Calu3 (cell line): ENCODE measurements around the gene DAAM1. TPM values are rescaled to one million over a fixed set of nuclear protein-coding genes. Genes with fewer than 3 reads are reported as not detected.

Experiments used
- BruUV-seq: library from RNA; stranded (reverse); fragments of 400-500 nt; replicated peaks from 2 replicates; lab custom pipeline; 2021; lab: Mats Ljungman, UMichigan
- CTCF ChIA-PET: fragments of 300-600 bp; sonication (Branson Sonifier 250); formaldehyde crosslinking; loops from one replicate; lab custom pipeline; 2022; ENCODE audit warnings: antibody characterized with exemption; lab: Charles Lee
- DNase-seq: peaks from one replicate; pipeline ENCODE4 v3.0.0; 2022
- H3K27ac Mint-ChIP-seq: one replicate; pipeline ENCODE4 v1.8.0; 2022; ENCODE audit warnings: mixed read lengths; ENCODE audit not compliant: unreplicated experiment
- H3K27me3 Mint-ChIP-seq: one replicate; pipeline ENCODE4 v1.8.0; 2022; ENCODE audit warnings: mixed read lengths; ENCODE audit not compliant: unreplicated experiment
- H3K36me3 Mint-ChIP-seq: one replicate; pipeline ENCODE4 v1.8.0; 2022; ENCODE audit warnings: mild to moderate bottlenecking, moderate library complexity, mixed read lengths; ENCODE audit not compliant: insufficient read depth, unreplicated experiment
- H3K4me1 Mint-ChIP-seq: one replicate; pipeline ENCODE4 v1.8.0; 2022; ENCODE audit warnings: mild to moderate bottlenecking, low read depth, mixed read lengths; ENCODE audit not compliant: unreplicated experiment
- H3K4me3 Mint-ChIP-seq: one replicate; pipeline ENCODE4 v1.8.0; 2022; ENCODE audit warnings: mild to moderate bottlenecking, low read depth, moderate library complexity, mixed read lengths; ENCODE audit not compliant: unreplicated experiment
- H3K9me3 Mint-ChIP-seq: one replicate; pipeline ENCODE4 v1.8.0; 2022; ENCODE audit warnings: low read depth, mixed read lengths; ENCODE audit not compliant: unreplicated experiment
- intact Hi-C: fragments of 100-400 bp; cut with micrococcal nuclease; formaldehyde crosslinking; loops from one replicate; pipeline ENCODE4 v1.10.0; 2022; ENCODE audit not compliant: unreplicated experiment
- total RNA-seq: library from RNA; stranded (reverse); gene quantifications from 2 replicates; pipeline ENCODE4 v1.2.3, GENCODE V29; 2022
- TF ChIP-seq, protein P1 (sequence below): fragments of 200-600 bp; IDR thresholded peaks from one replicate; pipeline ENCODE4 v1.8.0; 2022; ENCODE audit warnings: antibody characterized with exemption; ENCODE audit not compliant: unreplicated experiment

DAAM1 gene
- total RNA-seq, 1 experiment from 2014 or later: 28.9 TPM

- TF ChIP-seq, protein P1, sequence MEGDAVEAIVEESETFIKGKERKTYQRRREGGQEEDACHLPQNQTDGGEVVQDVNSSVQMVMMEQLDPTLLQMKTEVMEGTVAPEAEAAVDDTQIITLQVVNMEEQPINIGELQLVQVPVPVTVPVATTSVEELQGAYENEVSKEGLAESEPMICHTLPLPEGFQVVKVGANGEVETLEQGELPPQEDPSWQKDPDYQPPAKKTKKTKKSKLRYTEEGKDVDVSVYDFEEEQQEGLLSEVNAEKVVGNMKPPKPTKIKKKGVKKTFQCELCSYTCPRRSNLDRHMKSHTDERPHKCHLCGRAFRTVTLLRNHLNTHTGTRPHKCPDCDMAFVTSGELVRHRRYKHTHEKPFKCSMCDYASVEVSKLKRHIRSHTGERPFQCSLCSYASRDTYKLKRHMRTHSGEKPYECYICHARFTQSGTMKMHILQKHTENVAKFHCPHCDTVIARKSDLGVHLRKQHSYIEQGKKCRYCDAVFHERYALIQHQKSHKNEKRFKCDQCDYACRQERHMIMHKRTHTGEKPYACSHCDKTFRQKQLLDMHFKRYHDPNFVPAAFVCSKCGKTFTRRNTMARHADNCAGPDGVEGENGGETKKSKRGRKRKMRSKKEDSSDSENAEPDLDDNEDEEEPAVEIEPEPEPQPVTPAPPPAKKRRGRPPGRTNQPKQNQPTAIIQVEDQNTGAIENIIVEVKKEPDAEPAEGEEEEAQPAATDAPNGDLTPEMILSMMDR: no peak
- no peak overlapping the region for H3K27ac Mint-ChIP-seq
- no peak overlapping the region for H3K4me3 Mint-ChIP-seq
- H3K4me1 Mint-ChIP-seq: peaks cover 23% of the 10 kb centered on the region
- no TSS peak for BruUV-seq
- DNase-seq: no peak
- no peaks in the 10 kb centered on the region for H3K27me3 Mint-ChIP-seq
- CTCF ChIA-PET: no interaction called here
- intact Hi-C loops: no loop called here
- no peaks in the 10 kb centered on the region for H3K36me3 Mint-ChIP-seq
- no peaks in the 10 kb centered on the region for H3K9me3 Mint-ChIP-seq
Measured at GRCh38 chr14:59292921-59293534, 104.6 kb downstream of the DAAM1 start.

DNA sequence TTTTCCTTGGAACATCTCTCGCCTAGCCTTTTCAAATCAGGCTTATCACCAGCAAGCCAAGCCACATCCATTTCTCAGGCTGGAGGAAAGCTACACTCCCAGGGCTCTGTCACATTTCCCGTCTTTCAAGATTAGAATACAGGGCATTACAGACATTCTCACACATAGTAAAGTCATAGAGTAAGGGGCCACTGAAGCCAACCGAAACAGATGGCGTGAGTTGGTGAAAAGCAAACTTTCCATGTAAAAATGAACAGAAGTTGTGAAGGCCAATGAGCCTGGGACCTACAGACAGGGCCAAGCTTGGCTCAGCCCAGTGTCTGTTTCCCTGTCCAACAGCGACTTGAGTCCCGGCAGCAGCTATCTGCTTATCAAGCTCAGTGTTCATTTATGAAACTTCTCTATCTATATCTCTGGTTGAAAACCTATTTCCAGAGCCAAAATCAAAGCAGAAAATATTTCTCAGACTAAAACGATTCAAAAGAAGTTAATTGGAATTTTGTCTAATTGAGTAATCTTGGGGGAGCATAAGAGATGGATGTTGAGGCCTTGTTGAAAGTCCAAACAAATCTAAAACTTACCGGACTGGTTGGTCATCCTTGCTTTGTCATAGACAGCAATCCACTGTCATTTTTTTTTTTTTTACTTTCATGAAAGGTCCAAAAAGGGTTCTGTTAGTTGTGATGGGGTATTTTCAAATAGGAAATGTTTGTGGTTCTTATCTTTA is 105.6 kb downstream of the DAAM1 start:
- H3K27me3 Mint-ChIP-seq: no peaks in the 10 kb centered on the region
- DNase-seq: no peak
- intact Hi-C loops: no loop called here
- no peaks in the 10 kb centered on the region for H3K9me3 Mint-ChIP-seq
- TF ChIP-seq, protein P1: no peak
- BruUV-seq: no TSS peak
- CTCF ChIA-PET: no interaction called here
- H3K36me3 Mint-ChIP-seq: no peaks in the 10 kb centered on the region
- H3K4me3 Mint-ChIP-seq: no peak overlapping the region
- H3K4me1 Mint-ChIP-seq: peaks cover 23% of the 10 kb centered on the region
- no peak overlapping the region for H3K27ac Mint-ChIP-seq

- H3K27me3 Mint-ChIP-seq: no peaks in the 10 kb centered on the region
- peaks cover 23% of the 10 kb centered on the region for H3K4me1 Mint-ChIP-seq
- H3K27ac Mint-ChIP-seq: no peak overlapping the region
- no peak for DNase-seq
- intact Hi-C loops: no loop called here
- H3K36me3 Mint-ChIP-seq: no peaks in the 10 kb centered on the region
- no peak overlapping the region for H3K4me3 Mint-ChIP-seq
- CTCF ChIA-PET: no interaction called here
- no TSS peak for BruUV-seq
- TF ChIP-seq, protein P1: no peak
- H3K9me3 Mint-ChIP-seq: no peaks in the 10 kb centered on the region
Measured at GRCh38 chr14:59294662-59294992, 106.2 kb downstream of the DAAM1 start.

- no peaks in the 10 kb centered on the region for H3K27me3 Mint-ChIP-seq
- intact Hi-C loops: no loop called here
- CTCF ChIA-PET: no interaction called here
- no peaks in the 10 kb centered on the region for H3K36me3 Mint-ChIP-seq
- DNase-seq: no peak
- no peak overlapping the region for H3K4me3 Mint-ChIP-seq
- TF ChIP-seq, protein P1: no peak
- no peaks in the 10 kb centered on the region for H3K9me3 Mint-ChIP-seq
- H3K27ac Mint-ChIP-seq: no peak overlapping the region
- peaks cover 23% of the 10 kb centered on the region for H3K4me1 Mint-ChIP-seq
- BruUV-seq: no TSS peak
Measured at GRCh38 chr14:59295951-59296350, 107.5 kb downstream of the DAAM1 start.
